ENCODE results near the gene TPSAB1.
"Not testable (repeated sequence)": the region's sequence is repeated elsewhere in the genome, so short reads cannot be mapped to it uniquely, and the experiment has no call there.

DNA sequence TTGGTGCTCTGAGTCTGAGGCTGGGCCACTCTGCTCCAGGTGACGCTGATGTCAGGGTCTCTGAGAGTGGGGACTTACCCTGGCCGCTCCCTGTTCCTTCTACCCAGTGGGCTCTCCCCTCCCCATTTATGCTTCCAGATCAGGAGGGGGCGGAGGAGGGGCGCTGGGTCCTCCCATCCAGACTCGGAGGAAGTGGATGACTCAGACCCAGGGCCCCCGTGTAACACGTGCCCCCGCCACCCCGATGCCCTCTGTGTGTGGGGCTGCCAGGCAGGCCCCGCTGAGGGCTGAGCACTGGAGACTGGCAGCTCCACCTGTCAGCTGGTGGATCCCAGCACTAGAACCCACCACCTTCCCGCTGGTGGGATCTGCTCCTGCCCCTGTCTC lies 10.4 kb upstream of the TPSAB1 start, which contains the start of gene TPSB2:
- TF ChIP-seq, protein P1, sequence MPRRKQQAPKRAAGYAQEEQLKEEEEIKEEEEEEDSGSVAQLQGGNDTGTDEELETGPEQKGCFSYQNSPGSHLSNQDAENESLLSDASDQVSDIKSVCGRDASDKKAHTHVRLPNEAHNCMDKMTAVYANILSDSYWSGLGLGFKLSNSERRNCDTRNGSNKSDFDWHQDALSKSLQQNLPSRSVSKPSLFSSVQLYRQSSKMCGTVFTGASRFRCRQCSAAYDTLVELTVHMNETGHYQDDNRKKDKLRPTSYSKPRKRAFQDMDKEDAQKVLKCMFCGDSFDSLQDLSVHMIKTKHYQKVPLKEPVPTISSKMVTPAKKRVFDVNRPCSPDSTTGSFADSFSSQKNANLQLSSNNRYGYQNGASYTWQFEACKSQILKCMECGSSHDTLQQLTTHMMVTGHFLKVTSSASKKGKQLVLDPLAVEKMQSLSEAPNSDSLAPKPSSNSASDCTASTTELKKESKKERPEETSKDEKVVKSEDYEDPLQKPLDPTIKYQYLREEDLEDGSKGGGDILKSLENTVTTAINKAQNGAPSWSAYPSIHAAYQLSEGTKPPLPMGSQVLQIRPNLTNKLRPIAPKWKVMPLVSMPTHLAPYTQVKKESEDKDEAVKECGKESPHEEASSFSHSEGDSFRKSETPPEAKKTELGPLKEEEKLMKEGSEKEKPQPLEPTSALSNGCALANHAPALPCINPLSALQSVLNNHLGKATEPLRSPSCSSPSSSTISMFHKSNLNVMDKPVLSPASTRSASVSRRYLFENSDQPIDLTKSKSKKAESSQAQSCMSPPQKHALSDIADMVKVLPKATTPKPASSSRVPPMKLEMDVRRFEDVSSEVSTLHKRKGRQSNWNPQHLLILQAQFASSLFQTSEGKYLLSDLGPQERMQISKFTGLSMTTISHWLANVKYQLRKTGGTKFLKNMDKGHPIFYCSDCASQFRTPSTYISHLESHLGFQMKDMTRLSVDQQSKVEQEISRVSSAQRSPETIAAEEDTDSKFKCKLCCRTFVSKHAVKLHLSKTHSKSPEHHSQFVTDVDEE (CRISPR knock-in tag; IDR thresholded peaks at IDR 0.05) = not testable (repeated sequence)
- not testable (repeated sequence) for TF ChIP-seq ZC3H10 (CRISPR knock-in tag; IDR thresholded peaks at IDR 0.05); ISL1 (CRISPR knock-in tag; IDR thresholded peaks at IDR 0.05); ARNTL (CRISPR knock-in tag; IDR thresholded peaks at IDR 0.05; ENCODE audit: borderline replicate concordance, low read depth); SNAI2 (CRISPR knock-in tag; IDR thresholded peaks at IDR 0.05)
- TF ChIP-seq, protein P2, sequence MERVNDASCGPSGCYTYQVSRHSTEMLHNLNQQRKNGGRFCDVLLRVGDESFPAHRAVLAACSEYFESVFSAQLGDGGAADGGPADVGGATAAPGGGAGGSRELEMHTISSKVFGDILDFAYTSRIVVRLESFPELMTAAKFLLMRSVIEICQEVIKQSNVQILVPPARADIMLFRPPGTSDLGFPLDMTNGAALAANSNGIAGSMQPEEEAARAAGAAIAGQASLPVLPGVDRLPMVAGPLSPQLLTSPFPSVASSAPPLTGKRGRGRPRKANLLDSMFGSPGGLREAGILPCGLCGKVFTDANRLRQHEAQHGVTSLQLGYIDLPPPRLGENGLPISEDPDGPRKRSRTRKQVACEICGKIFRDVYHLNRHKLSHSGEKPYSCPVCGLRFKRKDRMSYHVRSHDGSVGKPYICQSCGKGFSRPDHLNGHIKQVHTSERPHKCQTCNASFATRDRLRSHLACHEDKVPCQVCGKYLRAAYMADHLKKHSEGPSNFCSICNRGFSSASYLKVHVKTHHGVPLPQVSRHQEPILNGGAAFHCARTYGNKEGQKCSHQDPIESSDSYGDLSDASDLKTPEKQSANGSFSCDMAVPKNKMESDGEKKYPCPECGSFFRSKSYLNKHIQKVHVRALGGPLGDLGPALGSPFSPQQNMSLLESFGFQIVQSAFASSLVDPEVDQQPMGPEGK (CRISPR knock-in tag; IDR thresholded peaks at IDR 0.05; ENCODE audit: borderline replicate concordance) = not testable (repeated sequence)

Measured in SK-N-SH treated with all-trans-retinoic acid at 6 μM for 48 hours (cell line).